H4 (cell line): ENCODE measurements around the gene ENAM. TPM values are rescaled to one million over a fixed set of nuclear protein-coding genes. Genes with fewer than 3 reads are reported as not detected.
A peak's percentile ranks its signal among the peaks of the same experiment; 100 is the strongest.
"Not testable (repeated sequence)": the region's sequence is repeated elsewhere in the genome, so short reads cannot be mapped to it uniquely, and the experiment has no call there.

Experiments
- DNase-seq: peaks from one replicate; pipeline ENCODE4 v3.0.0-alpha.2; 2015; ENCODE audit warnings: low spot score
- total RNA-seq: library from RNA; depleted of rRNA; stranded (reverse); fragments of >200 nt; shearing (Covaris generic); gene quantifications from 2 replicates; pipeline ENCODE4 v1.2.3, GENCODE V29; 2014; rRNA removed

ENAM gene
- total RNA-seq, 1 experiment from 2014 or later = not detected

DNA sequence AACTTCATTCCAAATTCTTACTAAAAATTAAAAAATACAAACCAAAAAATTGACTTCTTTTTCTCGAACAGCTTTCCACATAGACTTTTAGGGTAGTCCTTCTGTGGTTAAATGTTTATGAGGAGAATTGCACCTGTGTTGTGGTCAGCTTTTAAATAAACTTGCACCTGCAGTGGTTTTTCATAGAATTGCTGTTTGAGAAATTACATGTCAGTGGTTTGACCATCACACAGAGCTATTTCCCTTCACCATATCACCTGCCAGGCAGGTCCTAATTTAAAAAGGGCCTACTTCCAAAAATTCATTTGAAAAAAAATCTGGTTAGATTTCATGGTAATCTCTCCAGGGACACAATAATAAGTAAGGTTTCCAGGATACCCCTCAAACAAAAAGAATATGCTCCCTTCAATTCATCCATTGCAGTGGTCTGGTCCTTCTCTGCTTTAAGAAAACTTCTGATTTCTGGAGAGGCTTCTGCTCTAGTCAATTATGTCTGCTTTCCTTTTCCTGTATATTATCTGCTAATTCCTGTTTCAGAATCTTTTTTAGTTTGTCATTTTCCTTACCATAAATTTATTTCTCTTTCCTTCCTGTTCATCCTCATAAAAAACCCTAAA lies 49.9 kb downstream of the ENAM start:
- no peak for DNase-seq

DNA sequence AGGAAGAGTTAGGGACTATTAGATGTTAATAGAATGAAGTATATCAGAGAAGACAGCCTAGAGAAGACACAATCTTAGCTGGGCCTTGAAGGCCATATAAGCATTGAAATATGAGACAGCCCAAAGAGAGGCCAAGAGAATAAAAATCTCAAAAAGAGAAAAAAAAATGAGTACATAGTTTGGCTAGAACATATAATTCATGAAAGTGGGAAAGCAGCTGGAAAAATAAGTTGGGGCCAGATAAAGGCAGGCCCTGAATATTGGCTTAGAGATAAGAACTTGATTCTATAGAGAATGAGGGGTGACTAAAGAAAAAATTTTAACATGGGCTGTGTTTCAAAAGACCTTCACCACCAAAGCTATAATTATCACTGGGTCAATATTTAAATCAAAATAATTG lies 52.4 kb downstream of the ENAM start:
- DNase-seq = no peak

DNA sequence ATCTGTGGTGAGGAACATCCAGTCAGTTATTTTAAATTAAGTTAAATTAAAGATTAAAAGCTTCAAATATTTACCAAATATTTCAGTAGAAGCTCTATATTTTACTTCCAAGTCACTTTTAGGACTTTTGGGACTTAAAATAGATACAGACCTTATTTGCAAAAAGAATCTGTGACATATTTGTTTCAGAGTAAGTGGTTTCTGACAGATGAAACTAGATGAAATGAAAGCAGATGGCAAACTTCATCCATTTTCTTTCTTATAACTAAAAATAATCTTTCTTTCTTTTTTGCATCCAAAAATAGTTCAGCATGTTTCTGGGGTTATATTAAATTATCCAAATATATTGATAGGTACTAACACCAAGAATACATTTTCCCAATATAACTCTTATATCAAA lies 53.2 kb downstream of the ENAM start:
- DNase-seq = no peak

DNA sequence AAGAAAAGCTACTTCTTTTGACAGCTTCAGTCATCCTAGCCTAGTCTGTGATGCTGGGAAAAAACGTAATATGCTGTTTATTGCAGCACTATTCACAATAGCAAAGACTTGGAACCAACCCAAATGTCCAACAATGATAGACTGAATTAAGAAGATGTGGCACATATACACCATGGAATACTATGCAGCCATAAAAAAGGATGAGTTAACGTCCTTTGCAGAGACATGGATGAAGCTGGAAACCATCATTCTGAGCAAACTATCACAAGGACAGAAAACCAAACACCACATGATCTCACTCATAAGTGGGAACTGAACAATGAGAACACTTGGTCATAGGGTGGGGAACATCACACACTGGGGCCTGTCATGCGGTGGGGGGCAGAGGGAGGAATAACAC lies 53.6 kb downstream of the ENAM start:
- DNase-seq = not testable (repeated sequence)

DNA sequence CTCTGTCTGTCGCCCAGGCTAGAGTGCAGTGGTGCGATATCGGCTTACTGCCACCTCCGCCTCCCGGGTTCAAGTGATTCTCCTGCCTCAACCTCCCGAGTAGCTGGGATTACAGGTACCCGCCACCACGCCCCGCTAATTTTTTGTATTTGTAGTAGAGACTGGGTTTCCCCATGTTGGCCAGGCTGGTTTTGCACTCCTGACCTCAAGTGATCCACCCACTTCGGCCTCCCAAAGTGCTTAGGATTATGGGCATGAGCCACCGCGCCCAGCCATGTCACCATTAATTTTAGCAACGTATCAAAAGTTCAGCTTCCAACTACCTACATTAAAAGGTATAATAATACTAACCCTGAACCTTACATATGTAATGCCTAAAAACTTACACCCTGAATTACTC lies 58.8 kb downstream of the ENAM start:
- DNase-seq = no peak

DNA sequence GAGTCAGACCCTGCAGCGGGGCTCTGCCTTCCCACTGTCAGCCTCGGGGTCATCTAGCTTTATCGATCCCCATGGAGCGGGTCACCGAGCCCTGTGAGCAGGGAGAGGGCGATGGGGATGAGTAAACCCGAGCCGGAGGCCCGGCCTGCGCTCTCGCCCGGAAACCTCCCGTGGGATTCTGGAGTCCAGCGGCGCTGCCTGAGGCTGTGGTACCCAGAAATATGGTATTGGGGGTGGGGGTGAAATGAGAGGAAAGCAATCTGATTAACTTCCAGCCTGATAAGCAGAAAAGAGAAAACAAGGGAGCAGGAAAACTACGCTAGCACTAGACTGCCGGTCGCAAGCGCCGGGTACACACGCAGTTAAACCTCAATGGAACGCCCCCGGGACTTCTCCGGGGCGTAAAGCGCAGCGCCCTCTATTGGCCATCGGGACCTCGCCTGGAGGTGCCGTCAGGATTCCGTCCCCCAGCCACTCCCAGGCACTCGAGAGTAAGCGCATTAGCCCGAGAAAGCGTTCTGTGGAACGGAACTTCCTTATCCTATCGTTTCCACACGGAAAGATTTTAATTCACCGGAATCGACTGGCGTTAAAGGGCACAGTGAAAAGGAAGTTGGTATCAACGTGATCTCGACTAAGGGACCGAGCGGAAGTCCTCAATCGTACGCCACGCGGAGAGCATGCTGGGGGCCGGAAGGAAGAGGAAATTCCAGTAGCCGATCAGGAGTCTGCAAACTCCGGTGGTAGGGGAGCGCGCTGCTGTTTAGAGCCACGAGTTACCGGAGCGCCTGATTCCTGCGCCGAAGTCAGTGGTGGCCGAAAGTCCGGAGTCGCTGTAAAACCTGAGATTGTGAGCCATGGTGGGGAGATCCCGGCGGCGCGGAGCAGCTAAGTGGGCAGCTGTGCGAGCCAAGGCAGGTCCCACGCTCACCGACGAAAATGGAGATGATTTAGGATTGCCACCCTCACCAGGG lies 59.6 kb downstream of the ENAM start, which contains the start of gene UTP3:
Gene UTP3, plus strand, starts transcription at position 712 of the 974 bp plus-strand sequence. Its CDS starts 146 bp downstream, at position 858.
- DNase-seq = peak; percentile 98

DNA sequence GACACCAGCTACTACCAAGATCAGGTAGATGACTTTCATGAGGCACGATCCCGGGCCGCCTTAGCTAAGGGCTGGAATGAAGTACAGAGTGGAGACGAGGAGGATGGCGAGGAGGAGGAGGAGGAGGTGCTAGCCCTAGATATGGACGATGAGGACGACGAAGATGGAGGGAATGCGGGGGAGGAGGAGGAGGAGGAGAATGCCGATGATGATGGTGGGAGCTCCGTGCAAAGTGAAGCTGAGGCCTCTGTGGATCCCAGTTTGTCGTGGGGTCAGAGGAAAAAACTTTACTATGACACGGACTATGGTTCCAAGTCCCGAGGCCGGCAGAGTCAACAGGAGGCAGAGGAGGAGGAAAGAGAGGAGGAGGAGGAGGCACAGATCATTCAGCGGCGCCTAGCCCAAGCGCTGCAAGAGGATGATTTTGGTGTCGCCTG lies 60.3 kb downstream of the ENAM start:
- DNase-seq = no peak

DNA sequence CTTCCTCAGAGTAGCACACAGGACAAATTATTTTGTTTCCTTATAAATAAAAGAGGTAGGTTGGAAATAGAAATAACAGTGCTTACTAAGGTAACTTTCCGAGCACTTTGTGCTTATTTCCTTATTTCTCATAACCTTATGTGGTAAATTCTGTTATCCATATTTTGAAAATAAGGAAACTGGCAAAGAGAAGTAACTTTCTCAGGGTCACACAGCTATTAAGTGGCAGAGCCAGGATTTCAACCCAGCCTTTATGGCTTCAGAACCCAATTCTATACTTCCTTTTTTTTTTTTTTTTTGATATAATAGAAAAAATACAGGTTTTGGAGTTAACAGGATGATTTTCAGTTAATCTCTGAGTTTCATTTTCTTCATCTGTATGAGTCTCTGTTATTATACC lies 63.1 kb downstream of the ENAM start:
- DNase-seq = no peak

DNA sequence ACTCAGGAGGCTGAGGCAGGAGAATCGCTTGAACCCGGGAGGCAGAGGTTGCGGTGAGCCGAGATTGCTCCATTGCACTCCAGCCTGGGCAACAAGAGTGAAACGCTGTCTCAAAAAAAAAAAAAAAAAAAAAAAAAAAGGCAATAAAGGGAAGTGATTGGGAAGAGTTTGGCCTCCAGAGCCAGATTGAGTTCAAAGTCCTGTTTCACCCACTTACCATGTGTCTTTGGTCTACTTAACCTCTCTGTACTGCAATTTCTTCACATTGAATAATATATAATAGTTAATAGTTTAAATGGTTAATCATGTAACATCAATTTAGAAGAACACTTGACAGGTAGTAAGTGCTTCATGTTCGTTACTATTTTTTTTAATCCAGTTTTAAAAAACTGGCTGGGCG lies 66.1 kb downstream of the ENAM start:
- not testable (repeated sequence) for DNase-seq

Other genes with a start within 250 kb of the ENAM start
- gene SMR3B, start 245.6 kb upstream of the ENAM start, total RNA-seq = not detected in 2 replicates
- not detected in 2 replicates for gene OPRPN, start 230.8 kb upstream of the ENAM start, total RNA-seq
- gene MUC7, start 156.5 kb upstream of the ENAM start, total RNA-seq = not detected in 2 replicates
- gene AMTN, start 110.2 kb upstream of the ENAM start, total RNA-seq = 142 and 146 TPM in 2 replicates
- 0.19 TPM in 1 of 2 replicates, not detected in the other for gene AMBN, start 36.5 kb upstream of the ENAM start, total RNA-seq
- 1.3 TPM in 1 of 2 replicates, not detected in the other for gene JCHAIN, start 37.8 kb downstream of the ENAM start, total RNA-seq
- gene UTP3, start 59.8 kb downstream of the ENAM start, total RNA-seq = 19.7 and 23.6 TPM in 2 replicates
- 12.0 and 15.5 TPM in 2 replicates for gene RUFY3, start 93.2 kb downstream of the ENAM start, total RNA-seq
- 53.6 and 74.1 TPM in 2 replicates for gene GRSF1, start 211.1 kb downstream of the ENAM start, total RNA-seq